ENCODE measurements around the gene ITPA.

Gene ITPA

GRCh38 chr20:3240776-3241363, 31.6 kb downstream of the ITPA start:
- TF ChIP-seq CTCF (IDR thresholded peaks at IDR 0.05; ENCODE audit: low read depth, low read length), result no peak
- DNase-seq (ENCODE audit: extremely low read depth, low read depth), result no peak

- DNase-seq (ENCODE audit: extremely low read depth, low read depth), result no peak
- TF ChIP-seq CTCF (IDR thresholded peaks at IDR 0.05; ENCODE audit: low read depth, low read length), result no peak
Observed at GRCh38 chr20:3242172-3242692, 32.9 kb downstream of the ITPA start.

- DNase-seq (ENCODE audit: extremely low read depth, low read depth), result no peak
- no peak for TF ChIP-seq CTCF (IDR thresholded peaks at IDR 0.05; ENCODE audit: low read depth, low read length)
Observed at GRCh38 chr20:3243718-3244358, 34.5 kb downstream of the ITPA start.

DNA sequence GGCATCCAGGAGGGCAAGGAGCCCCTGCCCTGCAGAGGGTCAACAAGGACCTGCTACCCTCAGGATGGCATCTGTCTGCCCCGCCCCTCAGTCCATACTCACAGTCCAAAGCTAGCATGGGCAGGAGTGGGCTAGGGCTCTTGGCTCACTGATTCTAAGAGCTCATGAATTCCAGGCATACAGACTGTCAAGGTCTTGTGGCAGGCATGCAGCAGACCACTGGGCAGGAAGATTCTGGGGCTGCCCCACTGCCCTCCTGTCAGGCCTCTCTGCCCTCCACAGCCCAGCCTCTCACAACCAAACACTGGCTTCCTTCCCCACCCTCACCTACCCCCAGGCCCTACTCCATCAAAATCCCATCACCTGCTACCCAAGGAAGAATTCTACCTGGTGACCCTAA, 35.3 kb downstream of the ITPA start:
- no peak for DNase-seq (ENCODE audit: extremely low read depth, low read depth)
- no peak for TF ChIP-seq CTCF (IDR thresholded peaks at IDR 0.05; ENCODE audit: low read depth, low read length)

GRCh38 chr20:3245156-3245555, 35.9 kb downstream of the ITPA start:
- TF ChIP-seq CTCF (IDR thresholded peaks at IDR 0.05; ENCODE audit: low read depth, low read length), result no peak
- no peak for DNase-seq (ENCODE audit: extremely low read depth, low read depth)

DNA sequence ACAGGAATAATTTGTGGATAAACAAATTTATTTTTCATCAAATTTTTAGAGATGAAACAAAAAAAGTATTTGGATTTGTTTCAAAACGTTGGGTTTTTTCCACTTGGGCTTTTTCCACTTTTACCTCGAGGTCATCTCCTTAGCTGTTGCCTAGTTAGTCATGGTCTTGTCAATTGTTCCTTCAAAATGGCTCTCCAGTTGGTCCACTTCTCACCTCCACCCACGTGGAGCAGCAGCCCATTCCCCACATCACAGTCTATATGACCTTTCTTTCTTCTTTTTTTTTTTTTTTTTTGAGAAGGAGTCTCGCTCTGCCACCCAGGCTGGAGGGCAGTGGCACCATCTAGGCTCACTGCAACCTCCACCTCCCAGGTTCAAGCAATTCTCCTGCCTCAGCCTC, 36.4 kb downstream of the ITPA start:
- no peak for DNase-seq (ENCODE audit: extremely low read depth, low read depth)
- no peak for TF ChIP-seq CTCF (IDR thresholded peaks at IDR 0.05; ENCODE audit: low read depth, low read length)

DNA sequence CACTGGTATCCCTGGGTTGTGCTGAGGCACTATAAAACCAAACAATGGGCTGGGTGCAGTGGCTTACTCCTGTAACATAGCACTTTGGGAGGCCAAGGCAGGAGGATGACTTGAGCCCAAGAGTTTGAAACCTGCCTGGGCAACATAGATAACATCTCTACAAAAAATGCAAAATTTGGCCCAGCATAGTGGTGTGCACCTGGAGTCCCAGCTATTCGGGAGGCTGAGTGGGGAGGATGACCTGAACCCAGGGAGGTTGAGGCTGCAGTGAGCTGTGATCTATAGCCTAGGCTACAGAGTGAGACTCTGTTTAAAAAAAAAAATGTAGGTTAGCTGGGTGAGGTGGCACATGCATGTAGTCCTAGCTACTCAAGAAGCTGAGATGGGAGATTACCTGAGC, 37.4 kb downstream of the ITPA start:
- TF ChIP-seq CTCF (IDR thresholded peaks at IDR 0.05; ENCODE audit: low read depth, low read length), result no peak
- no peak for DNase-seq (ENCODE audit: extremely low read depth, low read depth)
